Coronary artery (tissue), 2 donors: Measurements from ENCODE around the gene CPEB1.
A peak's percentile ranks its signal among the peaks of the same experiment; 100 is the strongest.

Experiments
- DNase-seq: peaks from one replicate; pipeline ENCODE4 v3.0.0-alpha.2; 2017; ENCODE audit warnings: low spot score
- H3K27ac ChIP-seq, 2 donors: fragments of 200-600 bp; sonication (generic); one replicate each; pipeline ENCODE4 v1.5.1; 2016 to 2019
- H3K4me3 ChIP-seq: fragments of 200-600 bp; sonication (generic); 2 replicates; pipeline ENCODE4 v1.5.1; 2016; ENCODE audit warnings: mild to moderate bottlenecking, moderate library complexity
- TF ChIP-seq, protein P1 (sequence below): fragments of 200-600 bp; sonication (generic); IDR thresholded peaks from one replicate; pipeline ENCODE4 v1.5.1; 2019; ENCODE audit warnings: antibody characterized with exemption

The CPEB1 gene

DNA sequence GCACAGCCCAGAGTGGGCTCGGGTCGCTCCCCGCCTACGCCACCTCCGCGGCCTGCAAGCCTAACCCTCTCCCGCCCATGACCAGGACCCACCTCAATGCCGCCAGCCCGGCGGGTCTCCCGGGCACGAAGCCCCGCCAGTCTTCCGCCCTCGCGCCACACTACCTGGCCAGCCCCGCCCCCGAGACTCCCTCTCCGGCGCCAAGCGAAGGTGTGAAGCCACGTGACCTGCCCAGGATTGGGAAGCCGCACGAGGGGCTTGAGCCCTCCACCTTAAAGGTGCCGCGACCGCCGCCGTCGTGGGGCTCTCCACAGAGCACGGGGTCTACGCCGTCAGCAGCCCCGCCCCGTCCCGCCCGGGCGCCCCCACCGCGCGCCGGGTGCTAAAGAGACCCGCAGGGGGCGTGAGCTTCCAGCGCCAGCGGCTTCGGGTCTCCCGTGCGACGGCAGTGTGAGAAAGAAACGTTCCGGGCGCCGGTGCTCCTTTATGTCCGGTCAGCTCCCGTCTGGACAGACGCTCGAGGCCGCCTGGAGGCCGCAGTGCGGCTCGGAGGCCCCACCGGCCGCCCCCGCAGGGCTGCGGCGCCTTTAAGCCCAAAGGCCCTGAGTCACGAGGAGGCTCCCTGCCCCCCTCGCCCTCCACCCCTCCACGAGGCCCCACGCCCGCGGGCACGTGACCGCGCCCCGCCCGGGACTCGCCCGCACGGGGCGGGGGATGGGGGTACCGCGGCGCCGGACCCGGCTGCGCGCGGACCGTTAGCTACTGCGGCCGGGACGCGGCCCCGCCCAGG is at the start of gene CPEB1:
Gene CPEB1, minus strand, starts transcription at position 319 of the 790 bp plus-strand sequence. CDS start 18,904 bp downstream, outside the sequence.
- DNase-seq, result no peak
- TF ChIP-seq, protein P1, sequence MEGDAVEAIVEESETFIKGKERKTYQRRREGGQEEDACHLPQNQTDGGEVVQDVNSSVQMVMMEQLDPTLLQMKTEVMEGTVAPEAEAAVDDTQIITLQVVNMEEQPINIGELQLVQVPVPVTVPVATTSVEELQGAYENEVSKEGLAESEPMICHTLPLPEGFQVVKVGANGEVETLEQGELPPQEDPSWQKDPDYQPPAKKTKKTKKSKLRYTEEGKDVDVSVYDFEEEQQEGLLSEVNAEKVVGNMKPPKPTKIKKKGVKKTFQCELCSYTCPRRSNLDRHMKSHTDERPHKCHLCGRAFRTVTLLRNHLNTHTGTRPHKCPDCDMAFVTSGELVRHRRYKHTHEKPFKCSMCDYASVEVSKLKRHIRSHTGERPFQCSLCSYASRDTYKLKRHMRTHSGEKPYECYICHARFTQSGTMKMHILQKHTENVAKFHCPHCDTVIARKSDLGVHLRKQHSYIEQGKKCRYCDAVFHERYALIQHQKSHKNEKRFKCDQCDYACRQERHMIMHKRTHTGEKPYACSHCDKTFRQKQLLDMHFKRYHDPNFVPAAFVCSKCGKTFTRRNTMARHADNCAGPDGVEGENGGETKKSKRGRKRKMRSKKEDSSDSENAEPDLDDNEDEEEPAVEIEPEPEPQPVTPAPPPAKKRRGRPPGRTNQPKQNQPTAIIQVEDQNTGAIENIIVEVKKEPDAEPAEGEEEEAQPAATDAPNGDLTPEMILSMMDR, result no peak
- Histone ChIP-seq H3K4me3 (peak within 1 kb of the TSS; percentile 82), H3K27ac (peak within 1 kb of the TSS in 1 of 2 donors; percentile 52)

DNA sequence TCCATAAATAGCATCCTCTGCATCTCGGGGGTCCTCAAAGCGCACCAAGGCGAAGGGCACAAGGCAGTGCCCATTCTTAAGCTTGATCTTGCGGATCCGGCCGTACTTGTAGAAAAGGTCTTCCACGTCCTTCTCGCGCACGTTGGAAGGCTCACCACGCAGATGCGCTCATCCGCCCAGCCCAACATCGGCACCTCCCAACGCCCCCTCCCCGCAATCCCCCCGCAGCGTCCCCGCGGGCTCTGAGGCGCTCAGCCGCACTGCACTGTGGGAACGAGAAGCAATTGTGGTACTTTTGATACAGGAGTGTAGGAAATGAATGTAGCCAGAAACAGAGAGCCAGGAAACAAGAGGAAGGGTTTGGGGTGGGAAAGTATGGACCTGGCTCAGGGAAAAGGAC is 45.0 kb upstream of the CPEB1 start:
- Histone ChIP-seq H3K27ac (no peak overlapping the region), H3K4me3 (no peak overlapping the region)
- DNase-seq, result no peak
- TF ChIP-seq, protein P1, result no peak

DNA sequence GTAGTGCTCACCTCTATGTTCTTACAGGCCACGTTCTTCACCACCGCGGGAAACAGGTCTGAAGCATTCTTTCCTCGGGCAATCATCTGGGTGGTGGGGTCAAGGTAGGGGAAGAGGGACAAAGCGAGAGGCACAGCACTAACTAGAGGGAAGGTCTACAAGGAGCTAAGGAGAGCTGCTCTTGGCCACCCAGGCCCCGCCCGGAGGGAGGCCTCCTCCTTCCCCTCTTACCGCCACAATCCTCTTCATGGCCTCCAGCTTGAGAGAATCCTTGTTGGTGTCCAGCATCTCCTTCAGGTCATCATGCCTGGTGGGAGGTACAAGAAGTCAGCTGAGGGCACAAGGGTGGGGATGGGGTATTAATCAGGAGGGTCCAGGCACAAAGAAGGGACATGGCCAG is 42.0 kb upstream of the CPEB1 start:
- TF ChIP-seq, protein P1, result no peak
- H3K27ac ChIP-seq, result no peak overlapping the region
- no peak overlapping the region for H3K4me3 ChIP-seq
- DNase-seq, result no peak

DNA sequence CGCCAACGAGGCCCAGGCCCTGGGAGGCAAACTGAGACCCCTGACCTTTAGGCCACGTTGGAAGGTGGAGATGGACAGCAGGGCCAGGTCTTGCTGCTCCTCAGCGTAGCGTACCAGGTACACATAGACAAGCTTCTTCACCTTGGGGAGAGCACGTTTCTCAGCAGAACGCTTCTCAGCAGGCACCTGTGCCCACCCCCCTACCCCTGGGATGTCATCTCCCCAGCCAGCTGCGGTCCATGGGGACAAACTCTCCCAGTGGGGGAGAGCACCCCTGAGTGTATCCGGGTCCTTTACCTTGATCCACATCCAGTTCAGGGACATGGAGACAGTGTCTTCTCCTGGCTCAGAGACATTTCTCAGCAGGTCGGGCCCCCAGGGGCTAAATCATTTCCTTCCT is 41.5 kb upstream of the CPEB1 start:
- Histone ChIP-seq H3K4me3 (no peak overlapping the region), H3K27ac (no peak overlapping the region)
- no peak for DNase-seq
- TF ChIP-seq, protein P1, result no peak

DNA sequence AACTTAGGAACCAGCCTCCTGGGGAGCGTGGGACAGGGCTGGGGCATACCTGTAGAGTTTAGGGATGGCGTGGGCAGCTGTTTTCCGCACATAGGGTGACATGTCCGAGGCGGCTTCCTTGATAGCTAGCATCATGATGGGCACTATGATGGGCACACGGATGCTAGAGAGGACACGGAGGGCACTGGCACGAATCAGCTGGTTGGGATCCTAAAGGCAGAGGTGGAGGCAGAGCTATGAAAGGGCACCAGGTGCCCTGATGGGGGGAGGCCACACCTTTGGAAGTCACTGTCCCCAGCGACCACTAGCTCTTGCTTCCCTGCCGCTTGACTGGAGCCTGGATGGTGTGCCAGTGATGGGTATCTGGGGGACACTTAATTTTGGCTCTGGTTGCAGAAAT is 34.2 kb upstream of the CPEB1 start:
- DNase-seq, result peak; percentile 33
- H3K27ac ChIP-seq, result no peak overlapping the region

DNA sequence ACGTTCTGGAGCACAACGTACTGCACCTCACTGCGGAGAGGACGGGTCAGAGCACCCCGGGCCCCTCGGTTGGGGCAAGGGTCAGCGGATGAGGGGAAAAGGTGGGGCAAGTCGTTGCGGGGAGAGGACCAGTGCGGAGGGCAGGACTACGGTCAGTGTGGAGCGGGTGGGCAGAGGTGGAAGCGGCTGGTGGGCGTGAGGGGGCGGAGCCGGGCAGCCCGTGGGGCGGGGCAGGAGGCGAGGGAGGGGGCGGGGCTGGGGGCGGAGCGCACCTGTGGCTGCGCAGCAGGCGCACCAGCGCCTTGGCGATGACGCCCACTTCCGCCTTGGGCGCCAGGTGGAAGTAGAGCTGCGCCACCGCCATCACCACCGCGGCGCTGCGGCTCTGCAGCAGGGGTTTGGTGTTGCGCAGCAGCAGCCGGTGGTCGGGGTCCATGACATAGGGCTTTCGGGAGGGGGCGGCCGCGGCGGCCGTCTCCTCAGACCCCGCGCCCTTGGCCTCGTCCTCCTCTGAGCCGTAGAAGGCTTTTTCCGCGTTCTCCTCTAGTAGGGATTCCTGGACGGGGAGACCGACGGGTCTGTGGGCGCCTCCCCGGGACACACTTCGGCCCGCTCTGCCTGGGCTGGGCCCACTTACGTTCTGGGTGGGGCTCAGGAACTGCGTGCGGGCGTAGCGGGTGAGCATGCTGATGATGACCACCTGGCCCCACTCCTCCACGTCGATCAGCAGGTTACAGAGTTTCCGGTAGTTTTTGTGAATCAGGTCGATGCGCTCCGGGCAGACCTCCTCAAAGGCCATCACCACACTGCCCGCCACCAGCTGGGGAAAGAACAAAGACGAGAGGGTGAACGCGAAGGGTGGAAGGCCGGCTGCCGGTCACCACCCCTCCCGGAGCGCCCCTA is 33.3 kb upstream of the CPEB1 start:
- Histone ChIP-seq H3K4me3 (peak overlapping the region; percentile 42), H3K27ac (no peak overlapping the region)
- TF ChIP-seq, protein P1, result no peak
- DNase-seq, result peak; percentile 46

More for the DNA sequence above, 34.2 kb upstream of the CPEB1 start:
- TF ChIP-seq, protein P1, result no peak
- no peak overlapping the region for H3K4me3 ChIP-seq
